GM21825 (cell line): ENCODE data around the gene IL1RL2.

Source experiments
- ATAC-seq: cut with Tn5 transposase; IDR thresholded peaks from one replicate; pipeline ENCODE4 v1.9.1; 2021; ENCODE audit warnings: mild to moderate bottlenecking, moderate library complexity; ENCODE audit not compliant: unreplicated experiment

IL1RL2 gene

DNA sequence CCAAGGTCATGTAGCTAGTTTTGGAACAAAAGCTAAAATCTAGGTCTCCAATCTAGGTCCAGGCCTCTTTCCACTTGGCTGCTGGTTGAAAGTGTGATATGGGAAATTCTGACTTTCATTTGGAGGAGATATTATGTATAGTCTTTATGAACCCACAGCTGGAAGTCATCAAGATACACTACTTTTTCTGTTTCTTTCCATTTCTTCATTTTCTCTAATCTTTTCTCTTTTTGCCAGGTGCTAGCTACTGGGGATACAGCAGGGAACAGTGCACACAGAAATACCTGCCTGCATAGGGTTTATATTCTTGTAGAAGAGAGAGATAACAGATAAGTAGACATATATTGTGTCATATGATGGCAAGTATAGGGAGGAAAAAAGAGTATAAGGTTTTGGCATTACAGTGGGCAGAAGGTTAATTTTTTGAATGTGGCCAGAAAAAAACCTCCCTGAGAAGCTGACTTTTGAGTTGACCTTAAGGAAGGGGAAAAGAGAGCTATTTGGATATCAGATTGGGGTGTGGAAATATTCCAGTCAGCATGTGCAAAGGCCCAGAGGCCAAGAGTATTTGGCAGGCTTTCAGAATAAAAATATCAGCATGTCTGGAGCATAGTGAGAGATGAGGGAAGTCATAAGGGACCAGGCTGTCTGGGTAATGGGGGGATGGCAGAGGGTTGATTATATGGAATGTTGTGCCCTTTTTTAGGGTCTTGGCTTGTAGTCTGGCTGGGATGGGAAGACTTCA, 28.6 kb upstream of the IL1RL2 start:
- no peak for ATAC-seq

- ATAC-seq = no peak
Observed at GRCh38 chr2:102159295-102159694, 27.5 kb upstream of the IL1RL2 start.

- no peak for ATAC-seq
Observed at GRCh38 chr2:102166189-102166845, 20.5 kb upstream of the IL1RL2 start.

DNA sequence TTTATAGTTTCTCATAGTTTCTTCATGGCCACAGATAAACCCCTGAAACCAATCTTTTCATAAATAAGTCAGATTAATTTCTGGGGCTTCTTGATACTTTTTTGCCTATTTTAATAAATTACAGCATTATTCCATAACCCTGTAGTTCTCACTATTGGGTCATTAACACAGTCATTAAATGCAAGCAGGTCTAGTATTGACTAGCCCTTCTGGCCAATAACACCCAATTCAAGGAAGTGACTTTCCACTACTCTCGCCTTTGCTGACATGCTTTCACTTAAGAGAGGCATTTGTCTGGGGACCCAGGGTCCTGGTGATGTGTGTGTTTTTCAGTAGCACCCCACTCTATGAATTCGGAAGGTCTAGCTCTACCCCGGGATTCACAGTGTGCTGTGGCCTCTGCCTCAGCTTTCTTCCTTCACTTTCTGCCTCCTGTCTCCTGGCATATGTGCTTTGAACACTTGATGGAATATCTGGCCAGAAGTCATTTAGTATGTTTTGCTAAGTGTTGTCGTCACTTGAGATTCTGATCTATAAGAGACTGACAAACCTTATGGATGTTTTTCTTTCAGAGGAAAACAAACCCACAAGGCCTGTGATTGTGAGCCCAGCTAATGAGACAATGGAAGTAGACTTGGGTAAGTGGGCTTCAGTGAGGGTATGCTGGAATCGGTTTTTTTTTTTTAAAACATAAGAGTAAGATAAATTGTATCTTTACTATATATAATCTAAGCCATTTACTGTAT, 18.6 kb upstream of the IL1RL2 start:
- no peak for ATAC-seq

- ATAC-seq = no peak
Observed at GRCh38 chr2:102171946-102172345, 14.9 kb upstream of the IL1RL2 start.

DNA sequence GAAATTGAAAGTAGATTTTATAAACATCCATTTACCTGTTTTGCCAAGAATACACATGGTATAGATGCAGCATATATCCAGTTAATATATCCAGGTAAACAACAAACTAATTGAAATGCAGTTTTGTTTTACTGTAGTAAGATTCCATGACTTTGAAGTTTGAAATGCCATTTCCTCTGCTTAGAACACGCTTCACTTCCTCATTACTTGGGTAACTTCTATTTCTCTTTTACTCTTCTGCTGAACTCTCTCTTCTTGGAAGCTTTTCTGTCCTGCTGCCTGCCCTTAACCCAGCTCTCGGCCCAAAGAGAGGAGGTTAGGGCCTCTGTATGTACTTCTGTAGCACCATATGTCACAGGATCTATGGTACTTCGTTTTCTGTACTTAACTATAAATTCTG, 14.1 kb upstream of the IL1RL2 start:
- no peak for ATAC-seq

DNA sequence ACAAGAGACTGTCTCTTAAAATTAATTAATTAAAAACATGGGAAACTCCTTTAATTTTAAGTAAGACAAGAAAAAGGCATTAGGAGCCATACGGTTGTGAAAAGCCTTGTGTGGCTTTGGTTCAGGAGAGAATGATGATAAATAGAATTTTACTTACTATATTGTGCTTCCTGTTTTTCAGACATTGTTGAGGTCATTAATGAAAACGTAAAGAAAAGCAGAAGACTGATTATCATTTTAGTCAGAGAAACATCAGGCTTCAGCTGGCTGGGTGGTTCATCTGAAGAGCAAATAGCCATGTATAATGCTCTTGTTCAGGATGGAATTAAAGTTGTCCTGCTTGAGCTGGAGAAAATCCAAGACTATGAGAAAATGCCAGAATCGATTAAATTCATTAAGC, 10.7 kb upstream of the IL1RL2 start:
- ATAC-seq = no peak

DNA sequence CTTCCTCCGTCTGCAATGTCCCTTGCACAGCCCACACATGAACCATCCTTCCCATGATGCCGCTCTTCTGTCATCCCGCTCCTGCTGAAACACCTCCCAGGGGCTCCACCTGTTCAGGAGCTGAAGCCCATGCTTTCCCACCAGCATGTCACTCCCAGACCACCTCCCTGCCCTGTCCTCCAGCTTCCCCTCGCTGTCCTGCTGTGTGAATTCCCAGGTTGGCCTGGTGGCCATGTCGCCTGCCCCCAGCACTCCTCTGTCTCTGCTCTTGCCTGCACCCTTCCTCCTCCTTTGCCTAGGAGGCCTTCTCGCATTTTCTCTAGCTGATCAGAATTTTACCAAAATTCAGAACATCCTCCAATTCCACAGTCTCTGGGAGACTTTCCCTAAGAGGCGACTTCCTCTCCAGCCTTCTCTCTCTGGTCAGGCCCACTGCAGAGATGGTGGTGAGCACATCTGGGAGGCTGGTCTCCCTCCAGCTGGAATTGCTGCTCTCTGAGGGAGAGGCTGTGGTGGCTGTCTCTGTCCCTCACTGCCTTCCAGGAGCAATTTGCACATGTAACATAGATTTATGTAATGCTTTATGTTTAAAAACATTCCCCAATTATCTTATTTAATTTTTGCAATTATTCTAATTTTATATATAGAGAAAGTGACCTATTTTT, 8.9 kb upstream of the IL1RL2 start:
- ATAC-seq = no peak

GRCh38 chr2:102179061-102179460, 7.8 kb upstream of the IL1RL2 start:
- ATAC-seq = no peak

DNA sequence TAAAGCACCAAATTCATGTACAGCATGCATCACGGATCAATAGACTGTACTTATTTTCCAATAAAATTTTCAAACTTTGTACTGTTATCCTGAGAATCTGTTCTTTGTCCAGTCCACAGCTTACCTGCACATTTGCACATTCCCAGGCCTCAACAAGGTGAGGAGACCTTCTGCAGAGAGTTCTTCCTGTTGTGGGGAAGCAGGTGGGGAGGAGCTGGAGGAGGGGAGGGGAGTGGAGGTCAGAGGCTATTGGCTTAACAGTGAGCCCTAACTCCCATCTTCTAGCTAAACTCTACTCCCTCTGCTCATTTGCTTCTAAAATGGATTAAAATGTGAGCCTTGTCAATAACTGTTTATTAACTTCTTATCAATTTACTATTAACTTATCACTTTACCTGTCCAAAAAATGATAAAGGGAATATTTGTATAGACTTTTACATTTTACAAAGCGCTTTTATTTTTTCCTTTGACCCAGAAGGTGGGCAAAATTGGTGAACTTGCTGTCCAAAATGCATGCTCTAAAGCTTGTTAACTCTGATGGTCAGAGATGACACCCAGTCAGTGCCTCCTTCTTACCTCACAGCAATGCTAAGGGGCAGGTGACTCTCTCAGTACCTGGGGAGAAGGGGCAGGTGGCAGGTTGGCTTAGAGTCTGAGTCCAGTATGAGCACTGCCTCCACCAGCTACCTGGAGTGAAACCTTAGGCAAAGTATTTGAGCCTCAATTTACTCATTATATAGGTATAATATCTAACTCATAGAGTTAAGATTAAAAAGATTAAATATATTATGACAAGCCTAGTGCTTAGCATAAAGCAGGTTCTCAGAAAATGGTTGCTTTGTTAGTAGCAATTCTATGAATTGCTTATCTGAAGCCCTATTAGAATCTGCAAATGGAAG, 6.8 kb upstream of the IL1RL2 start:
- ATAC-seq = no peak

- no peak for ATAC-seq
Observed at GRCh38 chr2:102180687-102180999, 6.2 kb upstream of the IL1RL2 start.

- ATAC-seq = no peak
Observed at GRCh38 chr2:102181376-102181775, 5.4 kb upstream of the IL1RL2 start.

- ATAC-seq = no peak
Observed at GRCh38 chr2:102181919-102182635, 4.7 kb upstream of the IL1RL2 start.

GRCh38 chr2:102184018-102184417, 2.8 kb upstream of the IL1RL2 start:
- ATAC-seq = no peak

GRCh38 chr2:102184568-102184967, 2.3 kb upstream of the IL1RL2 start:
- ATAC-seq = no peak

DNA sequence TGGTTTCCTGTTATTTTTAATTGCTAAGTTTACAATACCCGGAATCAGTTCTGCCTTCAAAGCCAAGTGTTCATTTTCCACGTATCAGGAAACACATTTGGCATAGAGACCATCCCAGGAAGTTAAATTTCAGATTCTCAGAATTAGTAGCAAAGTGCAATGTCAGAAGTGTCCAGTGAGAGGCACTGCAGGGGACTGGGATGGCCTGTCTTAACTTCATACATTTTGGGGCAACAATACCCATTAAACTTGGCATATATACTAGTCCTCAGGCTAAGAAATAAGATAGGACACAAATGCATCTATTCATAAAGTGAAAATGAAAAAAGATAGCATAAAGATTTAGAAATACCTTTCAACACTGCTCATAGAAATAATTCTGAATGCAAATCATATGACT, 1.5 kb upstream of the IL1RL2 start:
- no peak for ATAC-seq

- no peak for ATAC-seq
Observed at GRCh38 chr2:102187496-102188150, 800 bp downstream of the IL1RL2 start.

DNA sequence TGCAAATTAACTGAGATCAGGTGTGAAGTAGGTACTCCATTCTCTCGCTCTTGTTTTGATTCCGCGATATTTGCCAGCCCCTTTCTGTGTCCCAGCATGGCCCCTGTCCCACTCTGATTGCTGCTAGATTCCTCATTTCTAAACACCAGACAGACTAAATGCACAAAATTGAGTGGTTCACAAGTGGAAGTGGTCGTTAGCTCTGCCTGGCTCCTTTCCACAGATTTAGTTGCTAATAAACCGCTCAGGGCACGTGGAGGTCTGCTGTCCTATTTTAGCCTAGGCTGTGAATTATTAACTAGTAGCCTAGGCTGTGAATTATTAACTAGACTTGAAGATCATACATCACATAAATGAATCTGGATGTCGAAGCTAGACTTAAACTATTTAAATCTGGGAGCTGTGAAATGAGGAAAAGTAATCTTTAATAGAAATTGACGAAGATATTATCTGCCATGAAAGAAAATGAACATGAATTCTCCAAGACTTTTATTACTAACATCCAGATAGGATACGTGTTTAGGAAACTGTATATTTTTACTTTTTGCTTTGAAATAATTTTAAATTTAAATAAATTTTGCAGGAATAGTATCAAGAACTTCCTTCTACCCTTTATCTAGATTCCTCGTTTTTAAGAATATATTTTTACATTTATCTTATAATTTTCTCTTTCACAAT, 3.7 kb downstream of the IL1RL2 start:
- no peak for ATAC-seq

GRCh38 chr2:102191501-102191900, 4.7 kb downstream of the IL1RL2 start:
- ATAC-seq = no peak
